ENCODE data around the gene SCRT2. TPM values are rescaled to one million over a fixed set of nuclear protein-coding genes. Genes with fewer than 3 reads are reported as not detected.

SCRT2 gene
- total and polyA plus RNA-seq, 2 experiments from 2014 or later = not detected

GRCh38 chr20:699811-700338 lies 24.3 kb upstream of the SCRT2 start:
- H3K9me3 ChIP-seq (ENCODE audit: low read depth) = no peaks in the 10 kb centered on the region
- H3K4me3 ChIP-seq = no peak overlapping the region
- H3K36me3 ChIP-seq (ENCODE audit: low read depth) = no peaks in the 10 kb centered on the region
- H3K4me1 ChIP-seq (ENCODE audit: insufficient read depth) = no peaks in the 10 kb centered on the region
- no peaks in the 10 kb centered on the region for H3K9me2 ChIP-seq (ENCODE audit: insufficient read depth)
- DNase-seq = no peak
- no peak overlapping the region for H3K9ac ChIP-seq
- H3F3A ChIP-seq (ENCODE audit: insufficient read depth) = no peaks in the 10 kb centered on the region
- H3K27me3 ChIP-seq (replicated peaks; ENCODE audit: insufficient read depth) = peaks cover 21% of the 10 kb centered on the region; the same call in 1 of the 2 replicates
- H3K4me2 ChIP-seq (ENCODE audit: unreplicated experiment) = no peak overlapping the region
- no peaks in the 10 kb centered on the region for H4K20me1 ChIP-seq (ENCODE audit: insufficient read depth)
- in situ Hi-C loops (cut with MboI) = no loop called here
- H3K79me2 ChIP-seq (ENCODE audit: insufficient read depth) = no peaks in the 10 kb centered on the region
- no peak overlapping the region for H2AFZ ChIP-seq
- WGBS, 2 experiments (ENCODE audit: low coverage in 1 of 2, low lambda C conversion rate in 2 of 2, missing lambda C conversion rate in 2 of 2) = 30 to 32% methylated on average over 9 to 10 of the region's 10 CpGs
- no peak overlapping the region for H3K27ac ChIP-seq
- TF ChIP-seq EZH2 (IDR thresholded peaks at IDR 0.05; ENCODE audit: insufficient read depth, poor library complexity, severe bottlenecking) (no peak), EZH2phosphoT487 (IDR thresholded peaks at IDR 0.05; ENCODE audit: insufficient read depth, low read depth) (no peak)

GRCh38 chr20:699342-699741 lies 23.7 kb upstream of the SCRT2 start:
- Histone ChIP-seq H3K79me2 (ENCODE audit: insufficient read depth) (no peaks in the 10 kb centered on the region), H3K4me3 (no peak overlapping the region), H3K36me3 (ENCODE audit: low read depth) (no peaks in the 10 kb centered on the region), H4K20me1 (ENCODE audit: insufficient read depth) (no peaks in the 10 kb centered on the region), H3K9ac (no peak overlapping the region), H3K9me3 (ENCODE audit: low read depth) (no peaks in the 10 kb centered on the region), H3K27ac (no peak overlapping the region), H3K27me3 (replicated peaks; ENCODE audit: insufficient read depth) (peaks cover 21% of the 10 kb centered on the region; the same call in 1 of the 2 replicates), H3K4me2 (ENCODE audit: unreplicated experiment) (no peak overlapping the region), H3K4me1 (ENCODE audit: insufficient read depth) (no peaks in the 10 kb centered on the region), H3K9me2 (ENCODE audit: insufficient read depth) (no peaks in the 10 kb centered on the region), H3F3A (ENCODE audit: insufficient read depth) (no peaks in the 10 kb centered on the region), H2AFZ (no peak overlapping the region)
- WGBS, 2 experiments (ENCODE audit: low coverage in 1 of 2, low lambda C conversion rate in 2 of 2, missing lambda C conversion rate in 2 of 2) = 27 to 32% methylated on average over 6 of the region's 6 CpGs
- TF ChIP-seq EZH2phosphoT487 (IDR thresholded peaks at IDR 0.05; ENCODE audit: insufficient read depth, low read depth) (no peak), EZH2 (IDR thresholded peaks at IDR 0.05; ENCODE audit: insufficient read depth, poor library complexity, severe bottlenecking) (no peak)
- in situ Hi-C loops (cut with MboI) = no loop called here
- DNase-seq = no peak

- Histone ChIP-seq H3K9ac (no peak overlapping the region), H3K4me2 (ENCODE audit: unreplicated experiment) (no peak overlapping the region), H3K9me3 (ENCODE audit: low read depth) (no peaks in the 10 kb centered on the region), H3K79me2 (ENCODE audit: insufficient read depth) (no peaks in the 10 kb centered on the region), H3K27me3 (replicated peaks; ENCODE audit: insufficient read depth) (peaks cover 21% of the 10 kb centered on the region; the same call in 1 of the 2 replicates), H3K36me3 (ENCODE audit: low read depth) (no peaks in the 10 kb centered on the region), H3K4me1 (ENCODE audit: insufficient read depth) (no peaks in the 10 kb centered on the region), H3K4me3 (no peak overlapping the region), H3K27ac (no peak overlapping the region), H3K9me2 (ENCODE audit: insufficient read depth) (no peaks in the 10 kb centered on the region), H2AFZ (no peak overlapping the region), H3F3A (ENCODE audit: insufficient read depth) (no peaks in the 10 kb centered on the region), H4K20me1 (ENCODE audit: insufficient read depth) (no peaks in the 10 kb centered on the region)
- no peak for TF ChIP-seq EZH2phosphoT487 (IDR thresholded peaks at IDR 0.05; ENCODE audit: insufficient read depth, low read depth)
- in situ Hi-C loops (cut with MboI) = no loop called here
- WGBS, 2 experiments (ENCODE audit: low coverage in 1 of 2, low lambda C conversion rate in 2 of 2, missing lambda C conversion rate in 2 of 2) = 31 to 32% methylated on average over 6 of the region's 6 CpGs
- no peak for DNase-seq
These were observed 22.7 kb upstream of the SCRT2 start for GRCh38 chr20:698276-698675.

- no peak overlapping the region for H3K4me2 ChIP-seq (ENCODE audit: unreplicated experiment)
- no peak for TF ChIP-seq EZH2phosphoT487 (IDR thresholded peaks at IDR 0.05; ENCODE audit: insufficient read depth, low read depth)
- TF ChIP-seq EZH2 (IDR thresholded peaks at IDR 0.05; ENCODE audit: insufficient read depth, poor library complexity, severe bottlenecking) = no peak
- H4K20me1 ChIP-seq (ENCODE audit: insufficient read depth) = no peaks in the 10 kb centered on the region
- no peak for DNase-seq
- H3K36me3 ChIP-seq (ENCODE audit: low read depth) = no peaks in the 10 kb centered on the region
- no peak overlapping the region for H2AFZ ChIP-seq
- H3K9ac ChIP-seq = no peak overlapping the region
- H3K4me1 ChIP-seq (ENCODE audit: insufficient read depth) = no peaks in the 10 kb centered on the region
- H3K9me3 ChIP-seq (ENCODE audit: low read depth) = no peaks in the 10 kb centered on the region
- 33 to 40% methylated on average over 9 of the region's 9 CpGs for WGBS, 2 experiments (ENCODE audit: low coverage in 1 of 2, low lambda C conversion rate in 2 of 2, missing lambda C conversion rate in 2 of 2)
- no peaks in the 10 kb centered on the region for H3F3A ChIP-seq (ENCODE audit: insufficient read depth)
- no peak overlapping the region for H3K4me3 ChIP-seq
- H3K27ac ChIP-seq = no peak overlapping the region
- H3K9me2 ChIP-seq (ENCODE audit: insufficient read depth) = no peaks in the 10 kb centered on the region
- in situ Hi-C loops (cut with MboI) = no loop called here
- peaks cover 21% of the 10 kb centered on the region; the same call in 1 of the 2 replicates for H3K27me3 ChIP-seq (replicated peaks; ENCODE audit: insufficient read depth)
- no peaks in the 10 kb centered on the region for H3K79me2 ChIP-seq (ENCODE audit: insufficient read depth)
These were observed 22.2 kb upstream of the SCRT2 start for GRCh38 chr20:697826-698225.

Data from GM23248 (cell line).